ENCODE data around the gene SMIM27.
"Not testable (repeated sequence)": the region's sequence is repeated elsewhere in the genome, so short reads cannot be mapped to it uniquely, and the experiment has no call there.

The SMIM27 gene, protein sequence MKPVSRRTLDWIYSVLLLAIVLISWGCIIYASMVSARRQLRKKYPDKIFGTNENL

DNA sequence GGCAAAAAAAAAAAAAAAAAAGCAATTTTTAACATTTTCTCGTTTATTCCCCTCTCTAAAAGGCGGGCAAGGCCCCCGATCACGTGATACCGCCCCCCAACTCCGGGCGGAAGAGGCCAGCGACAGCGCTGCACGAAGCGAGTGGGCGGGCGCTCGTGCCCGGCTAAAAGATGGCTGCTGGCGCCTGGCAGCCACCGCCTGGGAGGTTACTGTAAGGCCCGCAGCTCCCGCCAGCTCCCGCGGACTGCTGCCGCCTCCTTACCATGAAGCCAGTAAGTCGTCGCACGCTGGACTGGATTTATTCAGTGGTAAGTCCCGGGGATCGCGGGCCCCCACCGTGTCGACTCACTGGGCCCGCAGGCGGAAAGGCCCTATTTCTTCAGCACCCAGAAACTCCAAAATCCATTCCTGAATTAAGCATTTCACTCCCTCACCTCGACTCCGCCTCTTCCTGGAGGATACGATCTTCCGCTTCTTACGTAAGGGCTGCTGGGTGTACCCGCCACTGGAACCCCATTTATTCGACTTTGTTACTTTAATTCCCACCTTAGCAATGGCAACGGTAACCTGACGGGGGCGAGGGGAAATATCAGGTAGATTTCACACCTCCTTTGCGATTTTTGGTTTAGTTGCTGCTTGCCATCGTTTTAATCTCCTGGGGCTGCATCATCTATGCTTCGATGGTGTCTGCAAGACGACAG is at the start of gene SMIM27, which contains the start of gene TOPORS:
TSS of gene SMIM27 (plus strand) at position 156 of the 701 bp plus-strand sequence. CDS start at position 264, 108 bp downstream.
TSS of gene TOPORS (minus strand) at position 415 of the 701 bp plus-strand sequence. CDS start at position 265, 150 bp downstream.
- peak; percentile 87 to 90 for DNase-seq

GRCh38 chr9:32502464-32502863 is 49.7 kb upstream of the SMIM27 start:
- no peak for DNase-seq

DNA sequence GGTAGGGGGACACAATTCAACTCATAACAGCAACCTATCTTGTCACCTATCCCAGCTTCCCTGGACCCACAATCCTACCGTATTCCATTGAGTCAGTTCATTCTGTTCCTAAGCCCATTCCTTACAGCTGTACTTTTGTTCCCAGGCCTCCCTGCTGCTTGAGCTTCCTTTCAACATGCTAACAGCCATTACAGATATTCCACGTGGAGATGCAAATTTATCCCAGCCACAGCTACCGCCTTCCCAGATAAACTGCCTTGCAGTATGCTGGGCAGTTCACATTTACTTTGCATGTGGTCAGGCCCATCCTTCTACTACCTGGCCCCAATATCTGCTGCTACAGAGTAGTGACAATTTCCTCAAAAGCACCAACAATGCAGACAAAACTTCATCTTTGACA is 49.1 kb upstream of the SMIM27 start:
- DNase-seq = no peak

- no peak for DNase-seq
Observed at GRCh38 chr9:32508728-32509127, 43.4 kb upstream of the SMIM27 start.

GRCh38 chr9:32516241-32516640 is 35.9 kb upstream of the SMIM27 start:
- no peak for DNase-seq

GRCh38 chr9:32518276-32518675 is 33.9 kb upstream of the SMIM27 start:
- no peak for DNase-seq

GRCh38 chr9:32523910-32524309 is 28.2 kb upstream of the SMIM27 start:
- DNase-seq = no peak

DNA sequence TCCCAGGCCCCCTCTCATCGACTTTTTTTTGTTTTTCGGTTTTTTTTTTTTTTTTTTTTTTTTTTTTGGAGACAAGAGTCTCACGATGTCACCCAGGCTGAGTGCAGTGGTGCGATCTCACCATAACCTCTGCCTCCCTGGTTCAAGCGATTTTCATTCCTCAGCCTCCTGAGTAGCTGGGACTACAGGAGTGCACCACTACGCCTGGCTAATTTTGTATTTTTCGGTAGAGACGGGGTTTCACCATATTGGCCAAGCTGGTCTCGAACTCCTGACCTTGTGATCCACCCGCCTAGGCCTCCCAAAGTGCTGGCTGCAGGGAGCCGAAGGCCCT is 27.6 kb upstream of the SMIM27 start:
- not testable (repeated sequence) for DNase-seq

GRCh38 chr9:32524892-32525708 is 27.0 kb upstream of the SMIM27 start:
- DNase-seq = no peak

GRCh38 chr9:32525709-32526030 is 26.5 kb upstream of the SMIM27 start:
- DNase-seq = no peak

DNA sequence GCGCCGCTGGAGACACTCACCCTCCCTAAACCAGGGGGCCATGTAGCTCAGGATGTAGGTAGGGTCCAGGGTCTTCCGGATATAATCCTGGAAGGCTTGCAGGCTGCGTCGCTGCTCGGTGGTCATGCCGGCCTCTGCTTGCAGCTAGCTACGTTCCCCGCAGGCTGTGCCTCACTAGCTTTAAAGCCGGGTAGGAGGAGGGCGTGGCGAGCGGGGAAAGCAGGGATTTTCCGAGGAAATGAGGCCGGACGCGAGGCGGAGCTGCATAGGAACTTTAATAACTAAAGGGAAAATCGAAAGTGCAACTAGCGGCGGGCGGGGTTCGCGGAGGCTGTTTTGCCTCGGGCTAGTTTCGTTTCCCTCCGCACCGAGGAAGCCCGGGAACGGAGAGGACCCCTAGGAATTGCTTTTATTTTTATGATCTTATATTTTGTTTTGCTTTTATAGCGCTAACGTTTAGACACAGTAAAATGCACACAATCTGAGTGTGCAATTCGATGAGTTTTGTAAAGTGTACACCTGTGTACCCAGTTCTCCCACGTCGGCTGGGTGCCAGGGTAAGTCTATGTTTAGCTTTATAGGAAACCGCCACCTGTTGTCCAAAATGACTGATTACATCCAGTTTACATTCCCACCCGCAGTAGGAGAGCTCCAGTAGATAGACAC is 26.0 kb upstream of the SMIM27 start, which contains the start of gene RIGI:
TSS of gene RIGI (minus strand) at position 156 of the 666 bp plus-strand sequence. CDS start at position 126, 30 bp downstream.
- DNase-seq = peak; percentile 80 to 81

DNA sequence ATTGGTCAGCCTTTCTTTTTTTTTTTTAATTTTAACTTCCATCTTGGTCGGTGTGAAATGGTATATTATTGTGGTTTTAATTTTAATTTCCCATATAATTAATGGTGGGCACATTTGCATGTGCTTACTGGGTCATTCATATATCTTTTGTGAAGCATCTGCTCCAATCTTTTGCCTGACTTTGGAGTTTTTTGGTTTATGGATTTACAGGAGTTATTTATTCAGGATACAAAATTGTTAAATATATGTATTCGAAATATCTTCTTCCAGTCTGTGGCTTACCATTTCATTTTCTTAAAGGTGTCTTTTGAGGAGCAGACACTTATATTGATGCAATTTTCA is 25.4 kb upstream of the SMIM27 start:
- no peak for DNase-seq

DNA sequence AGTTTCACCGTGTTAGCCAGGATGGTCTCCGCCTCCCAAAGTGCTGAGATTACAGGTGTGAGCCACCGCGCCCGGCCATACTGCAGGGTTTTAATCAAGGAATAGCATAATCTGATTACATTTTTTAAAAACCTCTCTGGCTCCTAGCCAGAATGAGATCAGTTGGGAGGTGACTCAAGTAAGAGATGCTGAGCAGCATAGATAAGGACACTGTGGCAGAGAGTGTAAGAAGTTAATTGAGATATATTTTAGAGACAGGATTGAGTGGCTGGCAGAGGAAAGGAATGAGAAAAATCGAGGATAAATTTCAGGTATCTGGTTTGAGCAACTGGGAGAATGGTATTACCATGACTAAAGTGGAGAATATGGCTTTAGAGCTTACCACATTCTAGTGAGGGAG is 18.8 kb upstream of the SMIM27 start:
- DNase-seq = no peak

GRCh38 chr9:32533816-32534215 is 18.3 kb upstream of the SMIM27 start:
- DNase-seq = no peak

DNA sequence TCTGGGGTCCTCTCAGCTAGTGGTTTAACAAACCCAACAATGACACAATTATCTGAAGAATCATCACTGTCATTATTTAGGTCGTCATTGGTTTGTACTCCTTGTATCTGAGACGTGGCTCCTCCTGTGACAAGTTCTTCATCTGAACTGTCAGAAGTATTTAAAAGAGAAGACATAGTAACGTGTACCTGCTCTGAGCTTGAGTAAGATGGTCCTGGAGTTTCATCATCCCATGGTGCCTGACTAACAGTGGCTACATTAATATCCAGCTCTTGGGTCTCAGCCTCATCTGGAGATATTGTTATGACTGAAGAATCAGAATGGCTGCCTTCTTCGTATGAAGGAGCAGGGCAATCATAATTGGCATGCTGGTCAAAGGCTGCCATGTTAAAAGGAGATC is 9.1 kb upstream of the SMIM27 start:
- DNase-seq = no peak

DNA sequence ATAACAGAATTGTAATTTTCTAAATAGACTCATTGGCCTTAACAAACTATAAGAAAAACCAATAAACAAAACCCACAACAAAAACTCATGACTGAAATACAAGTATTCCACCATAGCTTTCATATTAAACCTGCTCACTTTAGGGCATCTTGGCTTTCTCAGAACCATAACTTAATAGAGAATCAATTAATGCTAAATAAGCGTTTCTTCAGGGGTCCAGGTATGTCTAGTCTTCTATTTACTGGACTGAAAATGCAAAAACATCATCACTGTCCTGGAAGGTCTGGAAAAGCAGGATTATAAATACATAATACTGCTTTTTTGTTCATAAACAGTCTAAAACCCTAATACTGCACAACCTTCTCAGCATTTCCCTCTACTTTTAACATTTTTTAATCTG is 6.2 kb upstream of the SMIM27 start:
- DNase-seq = no peak

- not testable (repeated sequence) for DNase-seq
Observed at GRCh38 chr9:32548213-32548612, 3.9 kb upstream of the SMIM27 start.

DNA sequence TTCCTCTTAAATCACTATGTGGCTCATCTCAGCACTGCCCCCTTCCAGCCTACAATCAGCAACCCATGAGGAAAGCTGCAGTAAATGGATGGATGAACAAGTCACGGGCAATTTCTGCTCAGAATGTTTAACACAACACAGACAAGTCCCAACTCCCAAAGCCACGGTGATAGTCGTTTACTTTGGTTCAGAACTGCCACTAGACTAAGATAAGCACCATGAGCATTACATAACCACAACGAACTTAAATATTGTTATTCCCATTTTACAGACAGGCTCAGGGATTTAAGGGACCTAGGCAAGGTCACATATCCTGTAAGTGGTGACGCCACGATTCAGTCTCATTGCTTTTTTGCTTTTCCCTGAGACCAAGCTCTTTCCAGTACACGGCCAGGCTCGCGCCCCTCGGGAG is 2.0 kb upstream of the SMIM27 start:
- DNase-seq = no peak

- DNase-seq = peak; percentile 93 to 94
Observed at GRCh38 chr9:32550562-32551275, 1.4 kb upstream of the SMIM27 start.

GRCh38 chr9:32551276-32552051 is 663 bp upstream of the SMIM27 start:
- peak; percentile 38 to 44 for DNase-seq

GRCh38 chr9:32554107-32554506 is 2.0 kb downstream of the SMIM27 start:
- no peak for DNase-seq

GRCh38 chr9:32554591-32554990 is 2.5 kb downstream of the SMIM27 start:
- no peak for DNase-seq
